Measurements from ENCODE around the gene GABRD. TPM values are rescaled to one million over a fixed set of nuclear protein-coding genes. Genes with fewer than 3 reads are reported as not detected.

GABRD gene
- total and polyA plus RNA-seq, 2 donors (not counting 3 experiments of a cell fraction or from before 2014, with no cell fraction given) = not detected

- no peaks in the 10 kb centered on the region for H3K79me2 ChIP-seq (ENCODE audit: control insufficient read depth, insufficient read depth, low read length)
- no peak overlapping the region for H2AFZ ChIP-seq (ENCODE audit: low read depth, low read length)
- no peak overlapping the region for H3K27ac ChIP-seq (ENCODE audit: insufficient read depth, low read depth, low read length)
- ChIA-PET POLR2A (no interaction called here), CTCF (interaction anchor here (2.8 kb wide), 1 partner anchor 23 kb away, joined by 10 read pairs; no protein-coding TSS in a partner anchor)
- no peaks in the 10 kb centered on the region for H3K4me1 ChIP-seq (ENCODE audit: control insufficient read depth, extremely low read depth, insufficient read depth, low read length)
- DNase-seq (ENCODE audit: low read depth, low spot score) (no peak), FAIRE-seq (no peak)
- BruUV-seq (replicated peaks) = no TSS peak
- H3K36me3 ChIP-seq (ENCODE audit: control insufficient read depth in 2 of 2, extremely low read depth in 1 of 2, insufficient read depth in 2 of 2, low read length in 2 of 2) = no peaks in the 10 kb centered on the region
- H3K9ac ChIP-seq (replicated peaks; ENCODE audit: extremely low read depth, insufficient read depth, low read length) = no peak overlapping the region
- H3K4me3 ChIP-seq (replicated peaks in 1 of 3; ENCODE audit: insufficient read depth in 1 of 3, low read depth in 1 of 3, low read length in 3 of 3) = no peak overlapping the region
- dilution Hi-C loops (cut with MboI; ENCODE audit: extremely low pct_ligation_motif_present, low sequenced_read_pairs) (no loop called here), intact Hi-C loops (cut with micrococcal nuclease) (no loop called here)
- no peaks in the 10 kb centered on the region for H4K20me1 ChIP-seq (replicated peaks; ENCODE audit: control insufficient read depth, extremely low read depth, insufficient read depth, low read length)
- H3K9me3 ChIP-seq (replicated peaks; ENCODE audit: control insufficient read depth, insufficient read depth, low read length) = no peaks in the 10 kb centered on the region
- no peak overlapping the region for H3K4me2 ChIP-seq (ENCODE audit: insufficient read depth, low read length)
- H3K9me1 ChIP-seq (replicated peaks; ENCODE audit: control insufficient read depth, extremely low read depth, insufficient read depth, low read length) = no peaks in the 10 kb centered on the region
- H3K27me3 ChIP-seq (ENCODE audit: control insufficient read depth in 2 of 2, insufficient read depth in 2 of 2, low read length in 2 of 2) = peaks cover 24 to 27% of the 10 kb centered on the region in 2 experiments
- TF ChIP-seq EZH2 (IDR thresholded peaks at IDR 0.05; ENCODE audit: borderline replicate concordance, low read depth, low read length, severe bottlenecking) (no peak), CTCF (IDR thresholded peaks at IDR 0.05; ENCODE audit: extremely low read depth in 1 of 2, insufficient read depth in 1 of 2, low read depth in 1 of 2, low read length in 2 of 2) (no peak), JUN (IDR thresholded peaks at IDR 0.05; ENCODE audit: borderline replicate concordance, insufficient read depth, insufficient read length, low read depth) (no peak), FOS (IDR thresholded peaks at IDR 0.05; ENCODE audit: borderline replicate concordance, insufficient read depth, low read length) (no peak), POLR2AphosphoS5 (IDR thresholded peaks at IDR 0.05; ENCODE audit: insufficient read depth, low read depth, low read length) (no peak)
These were observed 2.4 kb downstream of the GABRD start for GRCh38 chr1:2021550-2021949.

Data from endothelial cell of umbilical vein (primary cell).